Trophoblast cell (in vitro differentiated cells and primary cell): ENCODE results near the gene EPB41L4B.

ENCODE experiments used
- DNase-seq, 2 donors: peaks; one replicate each; pipeline ENCODE4 v3.0.0-alpha.2; 2016
- H2AFZ ChIP-seq: 2 replicates; pipeline ENCODE4 v1.6.1; 2013; ENCODE audit warnings: low read length, moderate library complexity, mild to moderate bottlenecking; ENCODE audit not compliant: insufficient read depth, poor library complexity
- H2AK5ac ChIP-seq: 2 replicates; pipeline ENCODE4 v1.6.1; 2013; ENCODE audit warnings: mild to moderate bottlenecking, low read length
- H2BK120ac ChIP-seq: 2 replicates; pipeline ENCODE4 v1.6.1; 2013; ENCODE audit warnings: low read length, mild to moderate bottlenecking, moderate library complexity; ENCODE audit not compliant: insufficient read depth, poor library complexity
- H2BK12ac ChIP-seq: 2 replicates; pipeline ENCODE4 v1.6.1; 2013; ENCODE audit warnings: mild to moderate bottlenecking, low read length, moderate library complexity
- H2BK5ac ChIP-seq: 2 replicates; pipeline ENCODE4 v1.6.1; 2013; ENCODE audit warnings: low read length, low read depth, moderate library complexity, mild to moderate bottlenecking; ENCODE audit not compliant: poor library complexity
- H3K14ac ChIP-seq: 2 replicates; pipeline ENCODE4 v1.6.1; 2013; ENCODE audit warnings: mild to moderate bottlenecking, low read length
- H3K18ac ChIP-seq: 2 replicates; pipeline ENCODE4 v1.6.1; 2013; ENCODE audit warnings: mild to moderate bottlenecking, low read length
- H3K23ac ChIP-seq: 2 replicates; pipeline ENCODE4 v1.6.1; 2013; ENCODE audit warnings: low read length
- H3K27ac ChIP-seq: 2 replicates; pipeline ENCODE4 v1.5.1; 2013; ENCODE audit warnings: low read depth, mild to moderate bottlenecking, inconsistent platforms, low read length, moderate library complexity
- H3K27me3 ChIP-seq: 2 replicates; pipeline ENCODE4 v1.6.1; 2013; ENCODE audit warnings: inconsistent platforms, mild to moderate bottlenecking, low read length, moderate library complexity; ENCODE audit not compliant: insufficient read depth
- H3K36me3 ChIP-seq, 2 experiments: 1 replicate in 1 of 2; 2 replicates in 1 of 2; pipeline ENCODE4 v1.6.1; 2013; ENCODE audit warnings: low read length in 2 of 2, mild to moderate bottlenecking in 2 of 2, moderate library complexity in 1 of 2; ENCODE audit not compliant: insufficient read depth in 2 of 2, control insufficient read depth in 1 of 2
- H3K4ac ChIP-seq: 2 replicates; pipeline ENCODE4 v1.6.1; 2013; ENCODE audit warnings: low read depth, mild to moderate bottlenecking, low read length, moderate library complexity
- H3K4me1 ChIP-seq, 2 experiments: 1 replicate in 1 of 2; 2 replicates in 1 of 2; pipeline ENCODE4 v1.6.1; 2013; ENCODE audit warnings: low read length in 2 of 2, mild to moderate bottlenecking in 2 of 2, moderate library complexity in 1 of 2; ENCODE audit not compliant: insufficient read depth in 2 of 2, control insufficient read depth in 1 of 2
- H3K4me2 ChIP-seq: 2 replicates; pipeline ENCODE4 v1.6.1; 2013; ENCODE audit warnings: inconsistent platforms, mild to moderate bottlenecking, low read length, moderate library complexity
- H3K4me3 ChIP-seq: 2 replicates; pipeline ENCODE4 v1.5.1; 2013; ENCODE audit warnings: mild to moderate bottlenecking, low read depth, low read length, inconsistent platforms
- H3K79me1 ChIP-seq: one replicate; pipeline ENCODE4 v1.6.1; 2013; ENCODE audit warnings: low read length
- H3K79me2 ChIP-seq: 2 replicates; pipeline ENCODE4 v1.6.1; 2013; ENCODE audit warnings: low read length, mild to moderate bottlenecking; ENCODE audit not compliant: control insufficient read depth, insufficient read depth, poor library complexity
- H3K9ac ChIP-seq: 2 replicates; pipeline ENCODE4 v1.6.1; 2013; ENCODE audit warnings: mild to moderate bottlenecking, low read length
- H3K9me3 ChIP-seq: 2 replicates; pipeline ENCODE4 v1.6.1; 2013; ENCODE audit warnings: low read depth, mild to moderate bottlenecking, control low read depth, inconsistent platforms, low read length; ENCODE audit not compliant: insufficient read depth
- H4K12ac ChIP-seq: 2 replicates; pipeline ENCODE4 v1.6.1; 2013; ENCODE audit warnings: low read depth, mild to moderate bottlenecking, low read length, moderate library complexity
- H4K8ac ChIP-seq: 2 replicates; pipeline ENCODE4 v1.6.1; 2013; ENCODE audit warnings: low read depth, mild to moderate bottlenecking, low read length, moderate library complexity
- H4K91ac ChIP-seq: one replicate; pipeline ENCODE4 v1.6.1; 2013; ENCODE audit warnings: low read depth, mild to moderate bottlenecking, low read length, moderate library complexity
- WGBS: extraction: QIAGEN DNeasy Blood & Tissue Kit; methylation state at CpG from one replicate; pipeline ENCODE4 v1.1.7; 2013; ENCODE audit warnings: missing lambda C conversion rate; ENCODE audit not compliant: insufficient read length, insufficient coverage; ENCODE audit errors: extremely low coverage; 5-methylcytosine and 5-hydroxymethylcytosine counted together

Gene EPB41L4B

GRCh38 chr9:109355564-109356297, 34.9 kb upstream of the EPB41L4B start:
- Histone ChIP-seq H3K4me2 (no peak overlapping the region), H3K9ac (no peak overlapping the region), H3K9me3 (no peaks in the 10 kb centered on the region), H3K27ac (no peak overlapping the region), H2AFZ (no peak overlapping the region), H2AK5ac (no peak overlapping the region), H3K4me3 (no peak overlapping the region), H3K4me1 (no peaks in the 10 kb centered on the region), H4K8ac (no peak overlapping the region), H2BK12ac (no peak overlapping the region), H3K4ac (no peak overlapping the region), H3K79me2 (no peaks in the 10 kb centered on the region), H4K91ac (no peak overlapping the region), H2BK120ac (no peak overlapping the region), H3K27me3 (no peaks in the 10 kb centered on the region), H2BK5ac (no peak overlapping the region), H4K12ac (no peak overlapping the region), H3K79me1 (no peaks in the 10 kb centered on the region), H3K23ac (no peak overlapping the region), H3K14ac (no peak overlapping the region), H3K36me3 (no peaks in the 10 kb centered on the region), H3K18ac (no peak overlapping the region)
- 100% methylated on average over 3 of the region's 21 CpGs for WGBS
- DNase-seq = peak; percentile 33 to 62

GRCh38 chr9:109354190-109354589, 33.3 kb upstream of the EPB41L4B start:
- Histone ChIP-seq H3K9ac (no peak overlapping the region), H3K27ac (no peak overlapping the region), H3K4me1 (no peaks in the 10 kb centered on the region), H2BK12ac (no peak overlapping the region), H3K14ac (peak overlapping the region; percentile 46), H3K36me3 (no peaks in the 10 kb centered on the region), H4K91ac (peak overlapping the region; percentile 1), H3K79me2 (no peaks in the 10 kb centered on the region), H3K23ac (no peak overlapping the region), H3K4me2 (no peak overlapping the region), H3K4ac (no peak overlapping the region), H3K27me3 (no peaks in the 10 kb centered on the region), H4K8ac (no peak overlapping the region), H2BK5ac (no peak overlapping the region), H3K79me1 (no peaks in the 10 kb centered on the region), H2BK120ac (no peak overlapping the region), H3K18ac (no peak overlapping the region), H2AFZ (no peak overlapping the region), H4K12ac (no peak overlapping the region), H3K9me3 (no peaks in the 10 kb centered on the region), H3K4me3 (no peak overlapping the region), H2AK5ac (no peak overlapping the region)
- no CpG with 5 or more reads among the region's 2 CpGs for WGBS
- DNase-seq = no peak

GRCh38 chr9:109351032-109351431, 30.2 kb upstream of the EPB41L4B start:
- no peak for DNase-seq
- Histone ChIP-seq H3K79me1 (peaks cover 2% of the 10 kb centered on the region), H3K4me2 (no peak overlapping the region), H2BK5ac (no peak overlapping the region), H2BK12ac (no peak overlapping the region), H3K9ac (no peak overlapping the region), H3K23ac (no peak overlapping the region), H2AFZ (no peak overlapping the region), H3K14ac (no peak overlapping the region), H2BK120ac (no peak overlapping the region), H3K4ac (no peak overlapping the region), H3K27me3 (no peaks in the 10 kb centered on the region), H3K36me3 (no peaks in the 10 kb centered on the region), H3K79me2 (no peaks in the 10 kb centered on the region), H4K12ac (no peak overlapping the region), H3K4me3 (no peak overlapping the region), H4K91ac (no peak overlapping the region), H3K9me3 (no peaks in the 10 kb centered on the region), H3K4me1 (peaks cover 2 to 3% of the 10 kb centered on the region in 2 experiments), H2AK5ac (no peak overlapping the region), H4K8ac (no peak overlapping the region), H3K18ac (no peak overlapping the region), H3K27ac (no peak overlapping the region)
- no CpG with 5 or more reads among the region's 5 CpGs for WGBS

- H3K79me1 ChIP-seq = peaks cover 7% of the 10 kb centered on the region
- DNase-seq = no peak
- no peak overlapping the region for H3K14ac ChIP-seq
- H3K9ac ChIP-seq = no peak overlapping the region
- peaks cover 8 to 13% of the 10 kb centered on the region in 2 experiments for H3K4me1 ChIP-seq
- H3K27ac ChIP-seq = no peak overlapping the region
- no peak overlapping the region for H4K91ac ChIP-seq
- H4K8ac ChIP-seq = no peak overlapping the region
- H4K12ac ChIP-seq = no peak overlapping the region
- no peaks in the 10 kb centered on the region for H3K27me3 ChIP-seq
- H3K18ac ChIP-seq = no peak overlapping the region
- H2BK12ac ChIP-seq = no peak overlapping the region
- no peak overlapping the region for H3K4me3 ChIP-seq
- no peak overlapping the region for H3K4me2 ChIP-seq
- no peak overlapping the region for H2BK120ac ChIP-seq
- H2AK5ac ChIP-seq = no peak overlapping the region
- H3K23ac ChIP-seq = no peak overlapping the region
- H3K79me2 ChIP-seq = no peaks in the 10 kb centered on the region
- H3K4ac ChIP-seq = no peak overlapping the region
- H2BK5ac ChIP-seq = no peak overlapping the region
- H3K36me3 ChIP-seq = no peaks in the 10 kb centered on the region
- H3K9me3 ChIP-seq = no peaks in the 10 kb centered on the region
- H2AFZ ChIP-seq = no peak overlapping the region
Measured at GRCh38 chr9:109349421-109349846, 28.6 kb upstream of the EPB41L4B start.
